Glomerular visceral epithelial cell (primary cell): ENCODE measurements around the gene TTBK1.

Source experiments
- DNase-seq: peaks from one replicate; pipeline ENCODE4 v3.0.0-alpha.2; 2016; ENCODE audit errors: extremely low spot score

TTBK1 gene

GRCh38 chr6:43273707-43274106, 30.4 kb downstream of the TTBK1 start:
- DNase-seq, result no peak

GRCh38 chr6:43274127-43274915, 31.0 kb downstream of the TTBK1 start:
- DNase-seq, result no peak

GRCh38 chr6:43274916-43275597, 31.8 kb downstream of the TTBK1 start:
- DNase-seq, result no peak

GRCh38 chr6:43275801-43276576, 32.7 kb downstream of the TTBK1 start:
- no peak for DNase-seq

GRCh38 chr6:43276577-43277305, 33.5 kb downstream of the TTBK1 start:
- no peak for DNase-seq

- no peak for DNase-seq
Measured at GRCh38 chr6:43277306-43277642, 34.0 kb downstream of the TTBK1 start.

- DNase-seq, result no peak
Measured at GRCh38 chr6:43277643-43278523, 34.6 kb downstream of the TTBK1 start.

- DNase-seq, result peak; percentile 41
Measured at GRCh38 chr6:43278524-43279078, 35.3 kb downstream of the TTBK1 start.

- no peak for DNase-seq
Measured at GRCh38 chr6:43280234-43280633, 37.0 kb downstream of the TTBK1 start.

- DNase-seq, result no peak
Measured at GRCh38 chr6:43282060-43282459, 38.8 kb downstream of the TTBK1 start.

GRCh38 chr6:43282636-43283513, 39.6 kb downstream of the TTBK1 start:
- DNase-seq, result no peak

GRCh38 chr6:43283514-43283901, 40.2 kb downstream of the TTBK1 start:
- no peak for DNase-seq

GRCh38 chr6:43283905-43284304, 40.6 kb downstream of the TTBK1 start:
- no peak for DNase-seq

- DNase-seq, result no peak
Measured at GRCh38 chr6:43284991-43285781, 41.9 kb downstream of the TTBK1 start.

GRCh38 chr6:43285832-43286231, 42.6 kb downstream of the TTBK1 start:
- DNase-seq, result no peak

- no peak for DNase-seq
Measured at GRCh38 chr6:43286456-43286979, 43.2 kb downstream of the TTBK1 start.

- DNase-seq, result no peak
Measured at GRCh38 chr6:43286980-43287716, 43.9 kb downstream of the TTBK1 start.
